GM13976 (cell line): ENCODE results near the gene EAPP.

Source experiments
- DNase-seq: peaks from one replicate; pipeline ENCODE4 v3.0.0; 2012; ENCODE audit warnings: low spot score
- in situ Hi-C: fragments of 300-500 bp; cut with MboI; formaldehyde crosslinking; loops from one replicate; pipeline ENCODE4 v1.12.0; 2022; ENCODE audit warnings: low sequenced_read_pairs, mixed read lengths, inconsistent platforms; ENCODE audit not compliant: unreplicated experiment
- TF ChIP-seq, protein P1 (sequence below): IDR thresholded peaks from 2 replicates; pipeline ENCODE4 v1.5.1; 2012; ENCODE audit warnings: borderline replicate concordance, mild to moderate bottlenecking; ENCODE audit not compliant: insufficient read depth; ENCODE audit errors: extremely low read depth, missing control alignments, control extremely low read depth

EAPP gene

DNA sequence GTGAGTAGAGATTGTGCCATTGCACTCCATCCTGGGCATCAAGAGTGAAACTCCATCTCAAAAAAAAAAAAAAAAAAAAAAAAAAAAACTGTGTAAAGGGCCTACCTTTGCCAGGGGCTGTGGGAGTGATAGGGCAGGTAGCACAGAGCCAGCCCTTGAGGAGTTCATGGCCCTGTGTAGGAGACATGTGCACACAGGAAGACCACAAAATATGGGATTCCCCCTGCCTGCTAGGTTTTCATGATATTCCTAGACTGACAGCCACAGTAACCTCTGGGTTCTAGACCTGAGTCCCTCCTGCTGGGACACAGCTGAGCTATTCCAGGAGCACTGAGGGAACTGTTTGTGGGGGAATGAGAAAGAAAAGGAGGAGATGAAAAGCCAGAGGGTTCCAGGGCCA lies 69.2 kb downstream of the EAPP start:
- TF ChIP-seq, protein P1, sequence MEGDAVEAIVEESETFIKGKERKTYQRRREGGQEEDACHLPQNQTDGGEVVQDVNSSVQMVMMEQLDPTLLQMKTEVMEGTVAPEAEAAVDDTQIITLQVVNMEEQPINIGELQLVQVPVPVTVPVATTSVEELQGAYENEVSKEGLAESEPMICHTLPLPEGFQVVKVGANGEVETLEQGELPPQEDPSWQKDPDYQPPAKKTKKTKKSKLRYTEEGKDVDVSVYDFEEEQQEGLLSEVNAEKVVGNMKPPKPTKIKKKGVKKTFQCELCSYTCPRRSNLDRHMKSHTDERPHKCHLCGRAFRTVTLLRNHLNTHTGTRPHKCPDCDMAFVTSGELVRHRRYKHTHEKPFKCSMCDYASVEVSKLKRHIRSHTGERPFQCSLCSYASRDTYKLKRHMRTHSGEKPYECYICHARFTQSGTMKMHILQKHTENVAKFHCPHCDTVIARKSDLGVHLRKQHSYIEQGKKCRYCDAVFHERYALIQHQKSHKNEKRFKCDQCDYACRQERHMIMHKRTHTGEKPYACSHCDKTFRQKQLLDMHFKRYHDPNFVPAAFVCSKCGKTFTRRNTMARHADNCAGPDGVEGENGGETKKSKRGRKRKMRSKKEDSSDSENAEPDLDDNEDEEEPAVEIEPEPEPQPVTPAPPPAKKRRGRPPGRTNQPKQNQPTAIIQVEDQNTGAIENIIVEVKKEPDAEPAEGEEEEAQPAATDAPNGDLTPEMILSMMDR: no peak

DNA sequence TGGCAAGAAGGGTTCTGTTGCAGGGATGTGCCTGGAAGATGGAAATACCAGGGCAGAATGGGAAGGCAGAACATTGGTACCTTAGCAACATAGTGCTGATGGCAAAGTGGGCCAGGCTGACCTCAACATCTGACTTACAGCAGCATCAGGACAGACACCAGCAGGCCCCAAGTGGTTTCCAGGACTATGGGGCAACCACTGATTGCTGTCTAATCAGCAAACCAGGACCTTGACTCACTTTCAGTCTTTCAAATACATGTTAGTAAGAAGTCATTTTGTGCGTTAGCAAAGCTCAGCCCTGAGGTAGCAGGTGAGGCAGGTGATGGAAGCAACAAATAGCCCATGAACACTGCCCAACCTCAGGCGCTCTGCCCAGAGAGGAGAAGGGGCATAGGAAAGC lies 72.8 kb downstream of the EAPP start:
- in situ Hi-C loops: no loop called here
- TF ChIP-seq, protein P1: no peak
- DNase-seq: no peak

More for the DNA sequence above, 69.2 kb downstream of the EAPP start:
- in situ Hi-C loops: no loop called here
- no peak for DNase-seq
